Body of pancreas (tissue), 4 donors: ENCODE data around the gene NR1H2.

ENCODE experiments used
- CTCF ChIP-seq, 7 experiments: fragments of 450-650 bp in 4 of 7; fragments of 200-600 bp in 3 of 7; sonication (generic) in 3 of 7; IDR thresholded peaks; one replicate each; pipeline ENCODE4 v1.5.1; 2016 to 2019; ENCODE audit warnings: antibody characterized with exemption in 7 of 7
- POLR2A ChIP-seq, 3 donors: fragments of 450-650 bp; IDR thresholded peaks; one replicate each; pipeline ENCODE4 v1.6.1; 2016; ENCODE audit warnings: antibody characterized with exemption in 3 of 3, mild to moderate bottlenecking in 2 of 3

DNA sequence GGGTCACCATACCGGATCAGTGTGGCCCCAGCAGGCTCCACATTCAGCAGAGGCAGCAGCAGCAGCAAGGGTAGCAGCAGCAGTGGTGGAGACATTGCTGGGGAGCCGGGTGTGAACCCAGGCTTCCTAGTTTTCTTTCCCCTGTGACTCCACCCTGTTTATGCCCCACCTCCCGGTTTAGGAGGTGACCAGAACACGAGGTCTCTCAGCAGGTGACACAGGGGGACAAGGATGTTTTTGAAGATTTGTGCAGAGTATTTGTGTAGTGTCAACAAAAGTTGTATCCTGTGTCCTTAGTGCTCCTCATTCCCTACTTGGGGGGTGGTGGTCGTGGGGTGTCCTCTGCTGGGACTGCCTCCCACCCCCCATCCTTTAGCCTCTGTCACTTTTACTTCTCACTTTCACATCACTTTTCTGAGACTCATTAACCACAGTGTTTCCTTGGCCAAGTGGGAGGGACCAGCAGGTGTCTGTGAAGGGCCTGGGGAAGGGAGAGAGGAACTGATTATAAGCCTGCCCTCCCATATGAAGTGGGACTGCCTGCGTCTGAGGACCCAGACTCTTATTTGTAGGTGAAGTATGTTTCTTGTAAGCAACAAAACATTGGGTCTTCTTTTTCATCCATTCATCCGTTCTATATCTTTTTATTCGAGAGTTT, 31.5 kb upstream of the NR1H2 start:
- TF ChIP-seq CTCF (IDR thresholded peaks at IDR 0.05) (no peak), POLR2A (IDR thresholded peaks at IDR 0.05) (no peak)
